Heart left ventricle (tissue), 16 donors: ENCODE data around the gene ITPR2. TPM values are rescaled to one million over a fixed set of nuclear protein-coding genes. Genes with fewer than 3 reads are reported as not detected.
A peak's percentile ranks its signal among the peaks of the same experiment; 100 is the strongest.

ENCODE experiments used
- ATAC-seq, 4 donors: fragments of 200-7000 bp; cut with Tn5 transposase; one replicate each; pipeline ENCODE4 v1.9.1; 2020 to 2022; ENCODE audit warnings: moderate library complexity in 4 of 4, mild to moderate bottlenecking in 3 of 4, moderate number of reproducible peaks in 1 of 4
- DNase-seq, 5 donors: peaks; one replicate each; pipeline ENCODE4 v3.0.0-alpha.2; 2020
- H3K27ac ChIP-seq, 12 donors: fragments of 200-600 bp; sonication (generic) in 4 of 12; one replicate each; pipeline versions ENCODE4 v1.5.0 to v1.8.0; 2016 to 2022; ENCODE audit warnings: mild to moderate bottlenecking in 2 of 12
- H3K27me3 ChIP-seq, 9 donors: fragments of 200-600 bp; sonication (generic) in 2 of 9; one replicate each; pipeline versions ENCODE4 v1.5.1 to v1.8.0; 2016 to 2022; ENCODE audit warnings: mild to moderate bottlenecking in 3 of 9
- H3K36me3 ChIP-seq, 9 donors: fragments of 200-600 bp; sonication (generic) in 2 of 9; one replicate each; pipeline versions ENCODE4 v1.5.0 to v1.8.0; 2018 to 2022; ENCODE audit warnings: mild to moderate bottlenecking in 2 of 9
- H3K4me1 ChIP-seq, 12 donors: fragments of 200-600 bp; sonication (generic) in 4 of 12; one replicate each; pipeline versions ENCODE4 v1.5.0 to v1.8.0; 2016 to 2022; ENCODE audit warnings: mild to moderate bottlenecking in 3 of 12
- H3K4me3 ChIP-seq, 12 donors: fragments of 200-600 bp; sonication (generic) in 4 of 12; one replicate each; pipeline versions ENCODE4 v1.5.0 to v1.8.0; 2017 to 2022; ENCODE audit warnings: mild to moderate bottlenecking in 9 of 12, moderate library complexity in 4 of 12
- H3K9me3 ChIP-seq, 12 donors: fragments of 200-600 bp; sonication (generic) in 4 of 12; one replicate each; pipeline versions ENCODE4 v1.5.0 to v1.8.0; 2016 to 2022; ENCODE audit warnings: mild to moderate bottlenecking in 1 of 12
- CTCF ChIP-seq, 12 donors: fragments of 200-600 bp; sonication (generic) in 4 of 12; IDR thresholded peaks; one replicate each; pipeline versions ENCODE4 v1.5.0 to v1.8.0; 2018 to 2022; ENCODE audit warnings: antibody characterized with exemption in 12 of 12, mild to moderate bottlenecking in 5 of 12
- POLR2A ChIP-seq, 2 donors: fragments of 450-650 bp; IDR thresholded peaks; one replicate each; pipeline ENCODE4 v1.6.1; 2017; ENCODE audit warnings: antibody characterized with exemption in 2 of 2, mild to moderate bottlenecking in 2 of 2, moderate library complexity in 2 of 2
- WGBS, 4 donors: extraction: QIAGEN DNeasy Blood & Tissue Kit in 2 of 4; methylation state at CpG; one replicate each; pipeline versions ENCODE4 v1.1.5 to v1.1.7; 2013 to 2018; 5-methylcytosine and 5-hydroxymethylcytosine counted together
- intact Hi-C, 10 donors: fragments of 100-400 bp; cut with DNase I; formaldehyde crosslinking; loops; one replicate each; pipeline versions ENCODE4 v1.11.1 to v1.14.2; 2022
- polyA plus RNA-seq, 2 donors: library from polyadenylated mRNA; stranded (reverse); fragments of 200-250 nt; gene quantifications; one replicate each; pipeline ENCODE4 v1.2.3, GENCODE V29; 2013
- total RNA-seq, 9 donors: library from RNA; depleted of rRNA in 2 of 9; stranded (reverse); fragments of >200 nt in 2 of 9; fragmentation: NEBNext Ultra II Directional in 3 of 9; extraction: Animal tissue kit (Norgen Biotek cat#: 25700) in 3 of 9; gene quantifications; one replicate each; pipeline versions ENCODE4 v1.1.0 to v1.2.4, GENCODE V29; 2016 to 2023
- donor health status: ischemic (EF 13 %, LVEDD 7.1; RV severe dilation, severe dysfunction).
- donor health status: healthy with polysubstance abuse.
- donor health status: DM: no; HTN: yes; CAD: no.
- donor health status: DM: no; HTN: no; CAD: no.
- donor health status: ischemic (EF 25% LVEDD 6.9; RV normal size, moderate dysfunction).
- donor health status: ischemic (EF 25% LVEDD 5.7; RV mildly dilated, moderate dysfunction).
- donor health status: healthy.
- donor health status: DM: yes; HTN: yes; CAD: no.
- donor health status: ischemic (EF 35%, LVEDD 5.7; RV mildly dilated, moderate dysfunction).
- donor health status: nonischemic (EF 11% LVEDD 7.7; RV severe dilation, severe dysfunction).
- donor health status: DM: yes; HTN: yes; CAD: no.
- donor health status: PGD.
- donor health status: ischemic (EF 29% LVEDD 5.4; RV normal size, mild dysfunction).
- donor health status: nonischemic (EF 23%, LVEDD 6.1; RV moderate dilation, normal function).

Gene ITPR2
- total and polyA plus RNA-seq, 11 donors: 3.4 to 45.6 (median 11.8) TPM

- TF ChIP-seq CTCF (IDR thresholded peaks at IDR 0.05) (no peak), POLR2A (IDR thresholded peaks at IDR 0.05) (no peak)
- no peaks in the 10 kb centered on the region for H3K27me3 ChIP-seq
- DNase-seq: no peak
- no peaks in the 10 kb centered on the region for H3K9me3 ChIP-seq
- WGBS, 4 donors: 91 to 94% (median 92%) methylated on average over 6 of the region's 6 CpGs
- no peak overlapping the region for H3K4me3 ChIP-seq
- H3K27ac ChIP-seq: no peak overlapping the region
- no peak for ATAC-seq
- peaks cover 0 to 5% (median 0%) of the 10 kb centered on the region in 12 donors for H3K4me1 ChIP-seq
- H3K36me3 ChIP-seq: peaks cover 0 to 38% (median 32%) of the 10 kb centered on the region in 9 donors
- intact Hi-C loops: no loop called here
These were observed 256.7 kb downstream of the ITPR2 start for GRCh38 chr12:26576266-26576665.

DNA sequence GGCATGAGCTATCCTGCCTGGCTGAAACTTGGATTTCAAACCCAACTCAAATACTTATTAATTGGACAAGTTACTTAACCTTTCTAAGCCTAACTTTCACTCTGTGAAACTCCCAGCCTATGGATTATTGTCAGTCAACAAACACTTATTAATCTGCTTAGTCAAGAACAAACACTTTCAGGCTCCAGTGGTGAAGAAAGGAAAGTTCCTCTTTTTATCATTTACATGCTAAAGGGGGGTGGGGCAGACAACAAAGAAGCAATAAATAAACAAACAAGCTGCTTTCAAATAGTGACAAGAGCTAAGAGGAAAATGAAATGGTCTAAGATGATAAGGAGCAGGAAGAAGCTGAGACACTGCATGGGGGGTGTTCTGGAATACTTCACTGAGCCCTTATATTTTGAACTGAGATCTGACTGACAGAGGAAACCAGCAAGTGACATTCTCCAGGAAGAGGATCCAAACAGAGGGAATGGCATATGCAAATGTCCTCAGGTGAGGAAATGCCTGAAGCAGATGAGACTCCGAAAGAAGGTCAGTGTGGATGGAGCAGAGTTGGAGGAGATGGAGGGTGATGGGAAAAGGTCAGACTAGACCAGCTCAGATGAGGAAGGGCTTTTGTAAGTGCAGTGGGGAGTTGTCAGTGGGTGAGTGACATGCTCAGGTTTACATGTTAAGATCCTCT lies 259.6 kb downstream of the ITPR2 start:
- ATAC-seq (no peak), DNase-seq (no peak)
- TF ChIP-seq POLR2A (IDR thresholded peaks at IDR 0.05): no peak
- Histone ChIP-seq H3K36me3 (peaks cover 0 to 23% (median 14%) of the 10 kb centered on the region in 9 donors), H3K4me3 (no peak overlapping the region), H3K4me1 (peaks cover 0 to 5% (median 0%) of the 10 kb centered on the region in 12 donors), H3K27me3 (no peaks in the 10 kb centered on the region), H3K9me3 (no peaks in the 10 kb centered on the region), H3K27ac (no peak overlapping the region)
- intact Hi-C loops: no loop called here
- 91 to 100% (median 99%) methylated on average over 1 of the region's 1 CpG for WGBS, 4 donors

GRCh38 chr12:26572137-26572536 lies 260.9 kb downstream of the ITPR2 start:
- TF ChIP-seq POLR2A (IDR thresholded peaks at IDR 0.05): no peak
- no peak for TF ChIP-seq CTCF (IDR thresholded peaks at IDR 0.05)
- ATAC-seq (no peak), DNase-seq (no peak)
- Histone ChIP-seq H3K27me3 (no peaks in the 10 kb centered on the region), H3K4me1 (peaks cover 0 to 5% (median 0%) of the 10 kb centered on the region in 12 donors), H3K27ac (no peak overlapping the region), H3K36me3 (peaks cover 0 to 14% (median 6%) of the 10 kb centered on the region in 9 donors), H3K9me3 (no peaks in the 10 kb centered on the region), H3K4me3 (no peak overlapping the region)
- intact Hi-C loops: no loop called here
- WGBS, 4 donors: 0 to 61% (median 55%) methylated on average over 1 of the region's 1 CpG

- Histone ChIP-seq H3K36me3 (peaks cover 0 to 14% (median 4%) of the 10 kb centered on the region in 9 donors), H3K4me3 (no peak overlapping the region), H3K9me3 (no peaks in the 10 kb centered on the region), H3K4me1 (peaks cover 0 to 5% (median 0%) of the 10 kb centered on the region in 12 donors), H3K27ac (no peak overlapping the region), H3K27me3 (no peaks in the 10 kb centered on the region)
- no peak for TF ChIP-seq POLR2A (IDR thresholded peaks at IDR 0.05)
- 92 to 96% (median 95%) methylated on average over 3 of the region's 3 CpGs for WGBS, 4 donors
- no peak for ATAC-seq
- no peak for DNase-seq
- intact Hi-C loops: no loop called here
These were observed 261.4 kb downstream of the ITPR2 start for GRCh38 chr12:26571560-26571959.

GRCh38 chr12:26567126-26567525 lies 265.9 kb downstream of the ITPR2 start:
- intact Hi-C loops: no loop called here
- peak overlapping the region in 3 of 12 donors; percentile 9 to 36 (median 21) for H3K27ac ChIP-seq

More at GRCh38 chr12:26567126-26567525, 265.9 kb downstream of the ITPR2 start:
- no peak for ATAC-seq
- no peaks in the 10 kb centered on the region for H3K9me3 ChIP-seq
- H3K4me3 ChIP-seq: no peak overlapping the region
- TF ChIP-seq POLR2A (IDR thresholded peaks at IDR 0.05): no peak
- no peak for TF ChIP-seq CTCF (IDR thresholded peaks at IDR 0.05)
- H3K36me3 ChIP-seq: peaks cover 0 to 5% (median 0%) of the 10 kb centered on the region in 9 donors
- 51 to 80% (median 70%) methylated on average over 2 of the region's 2 CpGs for WGBS, 4 donors
- H3K4me1 ChIP-seq: peaks cover 0 to 5% (median 0%) of the 10 kb centered on the region in 12 donors
- H3K27me3 ChIP-seq: no peaks in the 10 kb centered on the region
- DNase-seq: no peak
